GM18502 (cell line): Measurements from ENCODE around the gene TNFSF13.
"Not testable (repeated sequence)": the region's sequence is repeated elsewhere in the genome, so short reads cannot be mapped to it uniquely, and the experiment has no call there.

Experiments
- ATAC-seq: cut with Tn5 transposase; IDR thresholded peaks from one replicate; pipeline ENCODE4 v1.9.1; 2021; ENCODE audit warnings: mild to moderate bottlenecking; ENCODE audit not compliant: unreplicated experiment, poor library complexity

Gene TNFSF13

DNA sequence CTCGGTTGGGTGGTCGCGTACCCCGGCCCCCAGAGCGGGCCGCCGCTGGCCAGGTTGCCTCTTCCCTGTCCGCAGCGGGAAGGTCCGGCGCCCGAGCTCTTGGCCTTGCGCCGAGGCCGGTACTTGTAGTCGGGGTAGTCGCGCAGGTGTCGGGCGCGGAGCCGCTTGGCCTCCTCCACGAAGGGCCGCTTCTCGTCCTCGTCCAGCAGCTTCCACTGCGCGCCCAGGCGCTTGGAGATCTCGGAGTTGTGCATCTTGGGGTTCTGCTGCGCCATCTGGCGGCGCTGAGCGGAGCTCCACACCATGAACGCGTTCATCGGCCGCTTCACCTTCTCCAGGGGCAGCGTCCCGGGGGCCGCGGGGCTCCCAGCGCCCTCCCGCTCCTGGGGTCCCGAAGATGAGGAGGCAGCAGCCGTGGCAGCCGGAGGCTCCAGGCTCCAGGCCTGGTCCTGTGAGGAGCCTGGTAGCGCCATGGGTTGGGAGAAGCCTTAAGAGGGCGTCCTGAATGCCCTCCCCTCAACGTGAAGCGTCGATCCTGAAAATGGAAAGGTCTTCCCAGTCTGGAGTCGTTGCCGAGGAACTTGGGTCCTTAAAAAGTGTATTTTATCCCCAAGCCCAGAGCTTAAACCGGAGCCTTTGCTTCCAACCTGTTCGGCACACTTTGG lies 30.8 kb downstream of the TNFSF13 start:
- no peak for ATAC-seq

GRCh38 chr17:7589891-7590691 lies 31.5 kb downstream of the TNFSF13 start, which contains the start of gene SOX15:
TSS of gene SOX15 (minus strand) at chr17:7590094. CDS start at chr17:7589676, 418 bp downstream.
- no peak for ATAC-seq

DNA sequence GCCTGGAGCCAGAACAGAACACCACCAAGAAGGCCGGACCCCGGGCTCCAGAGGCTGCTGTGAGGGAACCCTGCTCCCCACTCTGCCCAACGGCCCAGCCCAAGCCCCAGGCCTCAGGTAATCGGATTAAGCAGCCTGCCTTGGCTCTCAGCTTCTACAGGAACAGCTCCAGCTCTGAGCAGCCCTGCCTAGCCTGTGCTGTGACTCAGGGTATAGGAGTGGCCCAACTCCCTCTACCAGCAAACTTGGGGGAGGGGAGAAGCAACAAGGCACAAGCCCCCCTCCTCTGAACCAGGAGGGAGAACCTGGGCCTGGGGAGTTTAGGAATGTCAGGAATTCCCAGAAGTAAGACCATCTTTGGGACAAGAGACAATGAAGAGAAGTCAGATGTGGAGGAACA lies 32.2 kb downstream of the TNFSF13 start:
- ATAC-seq, result no peak

DNA sequence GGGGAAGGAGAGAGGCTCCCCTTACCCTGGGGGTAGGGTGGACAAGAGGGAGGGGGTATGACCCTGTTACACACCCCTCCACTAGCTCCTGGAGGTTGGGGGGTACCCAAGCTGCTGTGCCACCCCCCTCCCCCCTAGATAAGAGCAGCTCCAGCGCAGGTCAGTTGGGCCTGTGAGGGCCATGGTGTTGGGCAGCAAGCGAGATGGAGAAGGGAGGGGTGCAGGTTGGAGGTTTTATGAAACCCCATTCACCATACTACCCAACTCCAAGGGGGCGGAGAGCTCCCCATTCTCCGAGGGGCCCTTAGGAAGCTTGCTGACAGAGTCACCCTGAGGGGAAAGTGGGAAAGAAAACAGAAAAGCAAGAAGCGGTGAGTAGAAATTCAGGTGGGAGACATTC lies 33.0 kb downstream of the TNFSF13 start:
- ATAC-seq, result no peak

DNA sequence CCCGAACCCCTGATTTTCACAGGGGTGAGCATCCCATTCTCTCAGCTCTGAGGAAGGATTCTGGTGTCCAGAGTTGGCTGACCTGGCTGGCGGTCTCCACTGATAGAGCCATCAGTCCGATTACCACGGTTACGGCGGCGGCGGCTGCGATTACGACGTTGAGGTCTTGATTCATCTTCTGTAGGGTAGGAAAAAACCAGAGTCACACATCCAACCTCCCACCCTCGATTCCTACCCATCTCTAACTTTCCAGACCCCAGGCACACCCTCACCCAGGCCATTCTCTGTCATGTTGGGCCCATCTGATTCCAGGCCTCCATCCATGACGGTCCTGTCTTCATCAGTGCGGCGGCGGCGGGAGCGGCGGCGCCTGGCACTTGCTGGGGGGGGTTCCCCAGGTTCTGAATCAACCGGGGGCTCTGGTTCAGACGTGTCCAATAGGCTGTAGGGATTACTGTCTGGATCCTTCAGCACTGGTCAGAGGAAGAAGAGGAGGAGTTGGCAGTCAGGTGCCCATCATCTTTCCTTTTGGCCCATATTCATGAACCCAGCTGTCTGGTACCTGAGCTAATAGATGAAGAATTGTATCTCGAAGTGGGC lies 34.0 kb downstream of the TNFSF13 start:
- no peak for ATAC-seq

GRCh38 chr17:7593296-7593695 lies 34.7 kb downstream of the TNFSF13 start:
- no peak for ATAC-seq

DNA sequence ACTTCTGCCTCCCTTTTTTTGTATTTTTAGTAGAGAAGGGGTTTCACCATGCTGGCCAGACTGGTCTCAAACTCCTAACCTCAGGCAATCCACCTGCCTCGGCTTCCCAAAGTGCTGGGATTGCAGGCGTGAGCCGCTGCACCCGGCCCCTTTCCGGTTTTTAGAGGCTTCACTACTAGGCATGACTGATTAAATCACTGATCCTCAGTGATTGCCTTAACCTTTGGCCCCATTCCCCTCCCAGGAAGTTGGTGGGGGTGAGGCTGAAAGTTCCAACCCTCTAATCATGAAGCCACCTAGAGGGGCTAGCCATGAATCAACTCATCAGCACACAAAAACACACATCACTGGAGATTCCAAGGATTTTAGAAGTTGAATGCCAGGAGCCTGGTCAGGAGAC lies 39.0 kb downstream of the TNFSF13 start:
- not testable (repeated sequence) for ATAC-seq

DNA sequence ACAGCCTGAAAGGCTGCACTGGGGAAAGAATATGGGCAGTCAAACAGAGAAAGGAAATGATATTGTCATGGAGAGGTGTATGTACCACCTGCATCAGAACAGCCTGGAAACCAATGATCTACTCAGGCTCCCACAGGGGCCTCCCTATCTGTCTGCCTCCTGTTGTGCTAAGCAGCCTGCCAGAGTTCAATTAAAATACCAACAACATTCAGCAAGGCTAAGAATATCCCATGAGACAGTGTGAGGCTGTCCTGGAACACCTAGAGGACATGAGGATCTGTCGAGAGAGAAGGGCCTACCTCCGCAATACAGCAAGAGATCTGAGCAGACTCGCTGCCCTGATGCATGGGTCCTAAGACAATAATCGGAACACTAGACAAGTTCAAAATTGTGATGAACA lies 47.7 kb downstream of the TNFSF13 start:
- ATAC-seq, result no peak

GRCh38 chr17:7610641-7611040 lies 52.1 kb downstream of the TNFSF13 start:
- no peak for ATAC-seq
